Keratinocyte (primary cell): ENCODE measurements around the gene CD40.

Experiments used
- EZH2 ChIP-seq: IDR thresholded peaks from one replicate; pipeline ENCODE4 v1.6.1; 2012; ENCODE audit warnings: inconsistent platforms, mild to moderate bottlenecking, low read length, moderate library complexity
- TF ChIP-seq, protein P1 (sequence below), 3 experiments: IDR thresholded peaks in 1 of 3; conservative IDR thresholded peaks in 1 of 3; optimal IDR thresholded peaks in 1 of 3; 2 replicates in 2 of 3; 3 replicates in 1 of 3; pipeline versions ENCODE3 to v1.5.1; 2011; ENCODE audit warnings: low read length in 3 of 3, mild to moderate bottlenecking in 3 of 3, moderate library complexity in 2 of 3, control low read depth in 1 of 3, inconsistent platforms in 1 of 3; ENCODE audit not compliant: insufficient read depth in 2 of 3; ENCODE audit errors: extremely low read depth in 1 of 3

DNA sequence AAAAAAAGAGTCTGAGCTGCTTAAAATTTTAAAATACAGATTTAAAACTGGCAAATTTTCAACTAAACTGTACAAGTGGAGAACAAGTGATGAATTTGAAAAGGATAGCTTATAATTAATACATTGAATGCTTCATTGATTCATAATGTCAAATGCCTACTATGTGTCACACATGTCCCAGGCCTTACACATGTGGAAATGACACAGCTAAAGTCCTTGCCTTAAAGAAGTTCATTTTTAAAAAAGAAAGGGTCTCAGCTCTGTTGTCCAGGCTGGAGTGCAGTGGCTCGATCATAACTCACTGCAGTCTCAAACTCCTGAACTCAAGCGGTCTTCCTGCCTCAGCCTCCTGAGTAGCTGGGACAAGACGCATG lies 33.3 kb upstream of the CD40 start:
- TF ChIP-seq, protein P1, sequence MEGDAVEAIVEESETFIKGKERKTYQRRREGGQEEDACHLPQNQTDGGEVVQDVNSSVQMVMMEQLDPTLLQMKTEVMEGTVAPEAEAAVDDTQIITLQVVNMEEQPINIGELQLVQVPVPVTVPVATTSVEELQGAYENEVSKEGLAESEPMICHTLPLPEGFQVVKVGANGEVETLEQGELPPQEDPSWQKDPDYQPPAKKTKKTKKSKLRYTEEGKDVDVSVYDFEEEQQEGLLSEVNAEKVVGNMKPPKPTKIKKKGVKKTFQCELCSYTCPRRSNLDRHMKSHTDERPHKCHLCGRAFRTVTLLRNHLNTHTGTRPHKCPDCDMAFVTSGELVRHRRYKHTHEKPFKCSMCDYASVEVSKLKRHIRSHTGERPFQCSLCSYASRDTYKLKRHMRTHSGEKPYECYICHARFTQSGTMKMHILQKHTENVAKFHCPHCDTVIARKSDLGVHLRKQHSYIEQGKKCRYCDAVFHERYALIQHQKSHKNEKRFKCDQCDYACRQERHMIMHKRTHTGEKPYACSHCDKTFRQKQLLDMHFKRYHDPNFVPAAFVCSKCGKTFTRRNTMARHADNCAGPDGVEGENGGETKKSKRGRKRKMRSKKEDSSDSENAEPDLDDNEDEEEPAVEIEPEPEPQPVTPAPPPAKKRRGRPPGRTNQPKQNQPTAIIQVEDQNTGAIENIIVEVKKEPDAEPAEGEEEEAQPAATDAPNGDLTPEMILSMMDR (optimal IDR thresholded peaks at IDR 0.05 in 1 of 3, IDR thresholded peaks at IDR 0.05 in 1 of 3, conservative IDR thresholded peaks at IDR 0.05 in 1 of 3; ENCODE audit: extremely low read depth in 1 of 3, insufficient read depth in 2 of 3, low read length in 3 of 3): no peak
- no peak for TF ChIP-seq EZH2
